ENCODE results near the gene SPDYE16.
"Not testable (repeated sequence)": the region's sequence is repeated elsewhere in the genome, so short reads cannot be mapped to it uniquely, and the experiment has no call there.

The SPDYE16 gene

DNA sequence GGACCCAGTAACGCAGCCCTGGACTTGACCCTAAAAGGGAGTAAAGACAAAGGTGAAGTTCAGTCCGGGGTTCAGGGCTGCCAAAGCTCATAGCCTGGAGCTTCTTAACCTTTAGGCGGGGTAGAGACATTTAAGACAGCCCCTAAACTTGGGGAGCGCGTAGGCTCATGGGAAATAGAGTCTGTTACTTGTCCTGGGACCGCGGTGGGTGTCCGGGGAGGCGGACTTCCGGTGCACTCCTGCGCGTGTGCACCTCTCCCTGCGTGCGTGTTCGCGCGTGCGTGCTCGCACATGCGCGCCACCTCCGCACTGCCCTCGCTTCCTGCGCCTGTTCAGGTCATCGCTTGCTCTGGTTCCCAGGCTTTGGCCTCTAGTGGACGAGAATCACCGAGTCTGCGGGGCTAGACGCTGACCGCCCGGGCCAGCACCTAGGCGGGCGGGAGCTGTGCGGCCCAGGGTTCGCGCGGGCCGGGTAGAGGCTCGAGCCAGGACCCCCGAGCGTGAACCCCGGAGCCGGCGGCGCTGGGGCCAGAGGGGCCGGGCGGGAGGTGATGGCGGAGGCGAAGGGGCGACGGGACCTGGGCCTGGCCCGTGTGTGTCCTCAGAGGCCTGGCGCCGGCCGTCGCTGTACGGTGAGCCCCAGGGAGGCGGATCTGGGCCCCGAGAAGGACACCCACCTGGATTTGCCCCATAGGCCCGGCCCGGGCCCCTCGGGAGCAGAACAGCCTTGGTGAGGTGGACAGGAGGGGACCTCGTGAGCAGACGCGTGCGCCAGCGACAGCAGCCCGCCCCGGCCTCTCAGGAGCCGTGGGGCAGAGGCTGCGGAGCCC lies 6.1 kb upstream of the SPDYE16 start:
- peak; percentile 60 to 94 (median 69) for DNase-seq

DNA sequence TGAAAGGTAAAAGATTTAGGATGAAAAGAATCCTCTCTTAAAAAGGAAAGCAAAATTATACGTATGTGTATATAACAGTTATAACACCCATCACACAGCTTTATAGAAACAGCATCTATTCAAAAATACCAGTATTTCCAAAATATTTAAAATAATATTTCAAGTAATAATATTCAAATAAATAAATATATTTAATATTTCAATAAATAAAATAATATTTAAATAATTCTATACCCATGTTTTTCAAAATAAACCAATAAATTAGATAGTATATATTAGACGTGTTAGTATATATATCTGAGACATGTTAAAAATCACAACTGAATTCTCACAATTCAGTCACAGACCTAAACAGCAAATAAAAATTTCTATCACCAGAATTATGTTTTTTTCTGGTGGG lies 11.5 kb downstream of the SPDYE16 start:
- not testable (repeated sequence) for DNase-seq

DNA sequence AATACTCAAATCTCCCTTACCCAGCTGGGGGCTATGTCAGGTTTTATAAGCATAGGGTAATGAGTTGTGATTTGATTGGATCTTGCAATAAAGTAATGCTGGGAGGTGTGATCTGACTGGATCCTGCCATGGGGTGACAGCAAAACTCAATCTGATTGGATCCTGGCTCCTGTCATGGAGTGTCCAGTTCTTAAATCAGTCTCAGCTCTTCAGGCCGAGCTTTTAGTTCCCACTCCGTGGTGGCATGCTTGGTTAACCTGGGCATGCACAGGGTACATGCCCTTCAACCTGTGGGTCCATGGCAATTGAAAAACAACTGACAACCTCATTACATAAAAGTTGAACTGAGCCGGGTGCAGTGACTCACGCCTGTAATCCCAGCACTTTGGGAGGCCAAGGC lies 16.9 kb downstream of the SPDYE16 start:
- not testable (repeated sequence) for DNase-seq

DNA sequence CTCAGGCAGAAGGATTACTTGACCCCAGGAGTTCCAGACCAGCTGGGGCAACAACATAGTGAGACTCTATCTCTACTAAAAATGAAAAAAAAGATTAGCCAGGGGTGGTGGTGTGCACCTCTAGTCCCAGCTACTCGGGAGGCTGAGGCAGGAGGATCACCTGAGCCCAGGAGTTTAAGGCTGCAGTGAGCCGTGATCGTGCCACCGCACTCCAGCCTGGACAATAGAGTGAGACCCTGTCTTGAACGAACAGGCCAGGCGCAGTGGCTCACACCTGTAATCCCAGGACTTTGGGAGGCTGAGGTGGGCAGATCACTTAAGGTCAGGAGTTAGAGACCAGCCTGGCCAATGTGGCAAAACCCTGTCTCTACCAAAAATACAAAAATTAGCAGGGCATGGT lies 26.2 kb downstream of the SPDYE16 start:
- not testable (repeated sequence) for DNase-seq

DNA sequence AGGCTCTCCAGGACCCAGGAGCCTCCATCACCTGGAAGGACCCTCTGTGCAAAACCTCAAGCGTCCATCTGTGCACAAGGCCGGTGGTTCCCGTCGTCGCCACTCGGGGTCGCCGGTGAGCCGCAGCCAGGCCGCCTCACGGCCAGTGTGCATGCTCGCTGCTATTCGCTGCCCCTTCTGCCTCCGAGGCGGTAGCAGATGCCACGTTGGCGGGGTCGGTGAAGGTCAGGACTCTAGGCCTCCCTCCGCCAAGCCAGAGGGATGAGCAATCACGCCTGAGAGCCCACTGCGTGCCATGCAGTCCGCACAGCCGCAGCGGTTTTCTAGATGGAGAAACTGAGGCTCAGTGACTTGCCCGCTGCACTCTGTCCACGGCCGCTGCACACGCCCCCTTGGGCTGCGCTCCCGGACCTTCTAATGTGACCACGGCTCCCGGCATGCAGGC lies 27.1 kb downstream of the SPDYE16 start:
- peak in 2 of 5 donors; percentile 36 to 45 for DNase-seq

DNA sequence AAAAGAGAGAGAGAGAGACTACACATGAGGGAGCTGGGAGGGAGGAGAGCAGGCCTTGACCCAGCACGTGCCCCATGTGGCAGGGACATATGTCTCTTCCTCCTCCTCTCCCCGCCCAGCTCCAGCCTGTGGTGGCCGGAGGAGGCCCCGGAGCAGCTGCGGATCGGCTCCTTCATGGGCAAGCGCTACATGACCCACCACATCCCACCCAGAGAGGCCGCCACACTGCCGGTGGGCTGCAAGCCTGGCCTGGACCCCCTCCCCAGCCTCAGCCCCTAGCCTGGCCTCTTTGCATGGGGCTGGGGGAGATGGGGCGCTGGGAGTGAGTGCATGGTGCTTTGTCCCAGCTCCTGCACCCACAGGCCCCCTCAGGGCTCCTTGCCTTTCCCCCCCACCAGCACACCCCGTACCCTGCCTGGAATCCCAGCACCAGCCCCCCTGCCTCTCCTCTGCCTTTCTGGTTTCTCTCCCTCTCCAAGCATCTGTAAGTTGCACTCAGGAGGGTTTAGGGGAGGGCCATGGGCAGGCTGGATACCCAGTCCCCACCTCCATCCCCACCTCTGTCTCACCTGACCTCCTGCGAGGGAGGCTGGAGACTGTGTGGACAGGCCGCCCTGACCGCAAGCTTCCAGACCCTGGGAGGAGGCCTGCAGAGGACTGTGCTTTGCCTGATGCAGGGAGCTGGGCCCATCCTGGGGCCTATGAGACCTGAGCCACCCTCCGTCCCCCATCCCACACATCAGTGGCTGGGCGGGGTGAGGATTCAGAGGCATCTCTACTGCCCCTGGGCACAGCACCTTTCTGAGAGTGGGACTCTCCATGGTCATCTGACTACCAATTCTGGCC lies 27.9 kb downstream of the SPDYE16 start:
- no peak for DNase-seq

DNA sequence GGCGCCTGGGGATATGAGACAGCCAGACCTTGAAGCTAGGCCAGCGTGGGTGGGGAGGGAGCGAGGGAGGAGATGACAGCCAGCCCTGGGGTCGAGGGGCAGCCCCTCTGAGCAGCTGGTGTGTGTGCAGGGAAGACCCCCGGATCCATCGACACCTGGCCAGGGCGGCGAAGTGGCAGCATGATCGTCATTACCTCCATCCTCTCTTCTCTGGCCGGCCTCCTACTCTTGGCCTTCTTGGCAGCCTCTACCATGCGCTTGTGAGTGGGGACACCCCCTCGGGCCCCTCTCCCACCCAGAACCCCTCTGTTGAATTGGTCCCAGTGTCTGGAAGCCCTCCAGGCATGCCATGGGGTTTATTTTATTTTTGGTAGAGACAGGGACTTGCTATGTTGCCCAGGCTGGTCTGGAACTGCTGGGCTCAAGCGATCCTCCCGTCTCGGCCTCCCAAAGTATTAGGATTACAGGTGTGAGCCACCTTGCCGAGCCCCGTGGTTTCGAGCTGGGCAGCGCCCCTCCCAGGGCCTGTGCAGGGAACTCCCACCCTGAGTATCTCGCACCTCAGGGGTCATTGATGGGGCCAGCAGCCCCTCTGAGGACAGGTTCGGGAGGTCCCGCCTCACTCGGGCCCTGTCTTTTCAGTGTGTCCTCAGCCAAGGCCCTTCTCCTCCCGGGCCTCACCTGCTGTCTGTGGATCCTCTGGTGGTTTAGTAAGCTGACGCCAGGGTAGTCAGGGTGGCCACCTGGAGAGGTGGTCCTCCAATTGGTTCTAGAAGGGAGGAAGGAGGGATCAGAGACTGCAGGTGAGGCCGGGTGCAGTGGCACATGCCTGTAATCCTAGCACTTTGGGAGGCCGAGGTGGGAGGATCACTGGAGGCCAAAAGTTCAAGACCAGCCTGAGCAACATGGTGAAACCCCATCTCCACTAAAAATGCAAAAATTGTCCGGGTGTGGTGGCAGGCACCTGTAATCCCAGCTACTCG lies 29.0 kb downstream of the SPDYE16 start:
- DNase-seq, result no peak

DNA sequence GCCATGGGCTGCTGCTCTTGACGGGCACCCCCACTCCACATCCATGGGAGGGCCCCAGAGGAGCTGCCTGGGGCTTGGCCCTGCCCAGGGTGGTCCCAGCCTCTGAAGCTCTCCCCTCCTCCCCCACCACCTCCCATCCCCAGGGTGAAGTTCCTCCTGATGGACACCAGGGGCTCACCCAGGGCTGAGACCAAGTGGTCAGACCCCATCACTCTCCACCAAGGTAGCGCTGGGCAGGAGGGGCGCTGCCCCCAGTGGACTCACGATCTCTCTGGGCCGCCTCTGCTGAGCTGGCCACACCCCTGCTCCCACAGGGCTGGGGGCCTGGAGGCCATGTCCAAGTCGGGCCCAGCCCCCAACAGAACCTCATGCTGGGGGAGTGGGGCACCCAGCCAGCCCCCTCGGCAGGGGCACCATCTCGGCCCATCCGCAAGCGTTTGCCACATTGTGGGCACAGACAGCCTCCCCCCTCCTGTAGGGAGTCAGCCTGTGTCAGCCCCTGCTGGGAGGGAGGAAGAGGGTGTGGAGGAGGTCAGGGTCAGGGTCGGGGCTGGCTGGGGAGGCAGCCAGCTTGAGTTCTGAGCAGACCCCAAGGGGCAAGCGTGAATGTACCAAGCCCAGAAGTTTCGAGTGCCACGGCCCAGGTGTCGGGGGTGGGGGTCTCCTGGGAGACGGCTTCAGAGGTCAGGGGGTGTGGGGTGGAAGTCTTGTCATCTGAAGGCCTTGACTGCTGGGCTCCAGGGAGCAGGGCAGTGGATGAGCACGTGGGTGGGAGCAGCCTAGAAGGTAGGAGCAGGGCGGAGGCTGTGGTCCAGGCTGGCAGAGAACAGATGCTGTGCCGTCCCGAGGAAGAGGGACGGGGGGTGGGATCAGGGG lies 29.9 kb downstream of the SPDYE16 start:
- DNase-seq, result no peak

DNA sequence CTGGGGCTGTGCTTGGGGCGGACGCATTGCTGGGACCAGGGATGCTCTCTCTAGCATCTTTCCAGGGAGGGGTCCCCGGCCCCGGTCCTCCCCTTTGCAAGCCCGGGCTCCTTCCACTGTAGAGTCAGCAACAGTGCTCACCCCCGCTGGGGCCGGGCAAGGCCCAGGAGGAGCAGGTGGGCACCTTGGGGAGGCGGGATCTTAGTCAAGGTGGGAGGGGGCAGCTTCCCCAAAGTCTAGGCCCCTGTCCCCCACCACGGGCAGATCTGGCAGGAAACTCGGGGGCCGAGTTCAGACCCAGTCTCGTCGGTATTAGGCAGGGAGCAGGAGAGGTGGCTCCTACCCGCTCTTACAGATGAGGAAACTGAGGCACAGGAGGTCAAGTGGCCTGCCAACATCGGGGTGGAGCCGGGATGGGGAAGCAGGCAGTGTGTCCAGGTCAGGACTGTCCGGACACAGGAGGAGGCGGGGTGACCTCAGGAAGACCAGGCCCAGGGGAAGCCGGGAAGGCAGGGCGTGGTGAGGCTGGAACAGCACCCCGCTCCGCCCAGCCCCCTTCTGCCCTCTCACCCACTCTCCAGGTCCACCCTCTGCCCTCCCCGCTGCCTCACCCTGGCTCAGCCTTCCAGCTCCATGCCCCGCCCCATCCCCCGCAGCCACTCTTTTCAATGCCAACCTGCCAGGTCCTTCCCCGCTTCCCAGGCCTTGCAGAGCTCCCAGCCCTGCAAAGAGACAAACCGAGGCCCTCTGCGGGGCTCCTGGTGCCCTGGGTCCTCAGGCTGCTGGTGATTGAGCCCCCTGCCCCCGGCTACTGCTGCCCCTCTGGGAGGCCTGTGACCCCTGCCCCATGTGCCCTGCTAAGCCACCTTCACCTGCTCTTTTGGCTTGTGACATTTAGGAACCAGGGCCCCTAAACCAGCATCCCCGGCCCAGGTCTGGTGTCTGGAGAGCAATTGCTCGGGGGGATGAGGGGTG lies 30.9 kb downstream of the SPDYE16 start:
- not testable (repeated sequence) for DNase-seq

DNA sequence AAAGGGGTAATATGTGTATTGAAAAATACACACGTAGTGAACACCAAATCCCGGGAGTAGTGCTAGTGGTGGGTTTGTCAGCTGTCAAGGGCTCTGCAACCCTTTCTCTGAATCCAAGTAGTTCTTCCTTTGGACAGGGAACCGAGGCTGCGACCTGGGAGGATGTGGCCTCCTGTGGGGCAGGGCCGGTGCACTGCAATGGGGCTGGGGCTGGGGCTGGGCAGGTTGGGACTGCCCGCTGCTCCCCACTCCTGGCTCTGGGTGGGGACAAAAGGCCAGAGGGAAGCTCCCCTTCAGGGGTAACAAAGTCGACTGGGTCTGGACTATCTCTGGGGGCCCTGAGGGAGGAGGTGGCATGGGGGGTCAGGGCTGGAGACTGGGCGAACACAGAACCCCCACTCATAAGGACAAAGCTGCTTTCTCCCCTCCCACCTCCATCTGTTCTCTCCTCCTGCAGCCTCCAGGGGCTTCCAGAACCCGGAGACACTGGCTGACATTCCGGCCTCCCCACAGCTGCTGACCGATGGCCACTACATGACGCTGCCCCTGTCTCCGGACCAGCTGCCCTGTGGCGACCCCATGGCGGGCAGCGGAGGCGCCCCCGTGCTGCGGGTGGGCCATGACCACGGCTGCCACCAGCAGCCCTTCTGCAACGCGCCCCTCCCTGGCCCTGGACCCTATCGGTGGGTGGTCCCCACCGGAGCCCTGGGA lies 31.7 kb downstream of the SPDYE16 start:
- not testable (repeated sequence) for DNase-seq

DNA sequence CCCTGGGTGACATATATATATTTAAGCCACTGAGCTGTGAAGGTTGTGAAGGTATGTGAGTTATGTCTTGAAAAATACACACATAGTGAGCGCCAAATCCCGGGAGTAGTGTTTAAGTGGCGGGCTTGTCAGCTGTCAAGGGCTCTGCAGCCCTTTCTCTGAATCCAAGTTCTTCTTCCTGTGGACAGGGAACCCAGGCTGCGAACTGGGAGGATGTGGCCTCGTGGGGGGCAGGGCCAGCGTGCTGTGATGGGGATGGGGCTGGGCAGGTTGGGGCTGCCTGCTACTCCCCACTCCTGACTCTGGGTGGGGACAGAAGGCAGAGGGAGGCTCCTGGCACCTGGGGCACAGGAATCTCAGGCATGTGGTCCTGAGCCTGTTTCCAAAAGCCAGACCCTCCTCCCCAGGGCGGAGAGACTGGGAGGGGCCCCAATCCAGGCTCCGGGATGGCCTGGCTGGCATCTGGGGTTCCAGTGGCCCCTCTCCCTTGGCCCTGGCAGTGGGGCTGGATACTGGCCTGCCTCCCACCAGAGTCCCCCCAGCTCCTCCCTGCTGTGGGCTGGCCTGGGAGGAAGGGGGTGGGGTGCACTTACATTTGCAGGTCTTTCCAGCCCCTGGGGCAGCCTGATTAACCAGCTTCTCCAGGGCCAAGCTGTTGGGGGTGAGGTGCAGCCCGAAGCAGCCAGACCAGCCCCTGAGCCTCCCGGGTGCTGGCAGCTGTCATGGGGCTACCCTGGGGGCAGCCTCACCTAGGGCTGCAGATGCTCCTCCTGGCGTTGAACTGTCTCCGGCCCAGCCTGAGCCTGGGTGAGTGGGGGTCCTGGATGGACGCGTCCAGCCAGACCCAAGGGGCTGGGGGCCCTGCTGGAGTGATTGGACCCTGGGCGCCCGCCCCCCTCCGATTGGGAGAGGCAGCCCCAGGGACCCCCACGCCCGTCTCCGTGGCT lies 32.9 kb downstream of the SPDYE16 start, which contains the start of gene UPK3B:
Gene UPK3B (plus strand): TSS at position 622 of the 947 bp plus-strand sequence. CDS start 101 bp downstream, at position 723.
- no peak for DNase-seq

DNA sequence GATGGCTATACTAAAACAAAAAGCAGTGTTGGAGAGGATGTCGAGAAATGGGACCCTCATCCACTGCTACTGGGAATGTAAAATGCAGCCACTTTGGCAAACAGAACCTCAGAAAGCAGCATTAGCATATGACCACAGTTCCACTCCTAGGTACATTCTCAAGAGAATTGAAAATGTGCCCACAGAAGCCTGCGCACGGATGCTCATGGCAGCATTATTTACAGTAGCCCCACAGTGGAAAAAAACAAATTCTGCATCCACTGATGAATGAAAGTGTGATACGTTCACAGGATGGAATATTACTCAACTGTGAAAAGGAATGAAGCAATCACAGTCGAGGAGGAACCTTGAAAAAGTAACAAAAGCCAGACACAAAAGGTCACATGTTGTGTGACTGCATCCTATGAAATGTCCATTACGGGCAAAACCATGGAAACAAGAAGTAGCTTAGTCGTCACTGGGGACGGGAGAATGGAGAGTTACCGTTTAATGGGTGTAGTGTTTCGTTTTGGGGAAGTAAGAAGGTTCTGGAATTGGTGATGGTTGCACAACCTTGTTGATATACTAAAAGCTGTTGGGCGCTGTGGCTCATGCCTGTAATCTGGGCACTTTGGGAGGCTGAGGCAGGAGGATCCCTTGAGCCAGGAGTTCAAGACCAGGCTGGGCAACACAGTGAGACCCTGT lies 35.2 kb downstream of the SPDYE16 start:
- DNase-seq, result no peak

DNA sequence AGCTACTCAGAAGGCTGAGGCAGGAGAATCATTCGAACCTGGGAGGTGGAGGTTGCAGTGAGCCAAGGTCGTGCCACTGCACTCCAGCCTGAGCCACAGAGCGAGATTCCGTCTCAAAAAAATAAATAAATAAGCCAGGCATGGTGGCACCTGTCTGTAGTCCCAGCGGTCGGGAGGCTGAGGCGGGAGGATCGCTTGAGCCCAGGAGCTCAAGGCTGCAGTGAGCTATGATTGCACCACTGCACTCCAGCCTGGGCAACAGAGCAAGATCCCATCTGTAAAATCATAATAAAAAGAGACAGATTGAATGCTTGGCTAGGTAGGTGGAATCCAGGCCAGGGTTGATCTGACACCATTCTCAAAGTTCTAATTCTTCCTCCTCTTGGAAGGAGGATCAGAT lies 36.5 kb downstream of the SPDYE16 start:
- DNase-seq, result not testable (repeated sequence)

DNA sequence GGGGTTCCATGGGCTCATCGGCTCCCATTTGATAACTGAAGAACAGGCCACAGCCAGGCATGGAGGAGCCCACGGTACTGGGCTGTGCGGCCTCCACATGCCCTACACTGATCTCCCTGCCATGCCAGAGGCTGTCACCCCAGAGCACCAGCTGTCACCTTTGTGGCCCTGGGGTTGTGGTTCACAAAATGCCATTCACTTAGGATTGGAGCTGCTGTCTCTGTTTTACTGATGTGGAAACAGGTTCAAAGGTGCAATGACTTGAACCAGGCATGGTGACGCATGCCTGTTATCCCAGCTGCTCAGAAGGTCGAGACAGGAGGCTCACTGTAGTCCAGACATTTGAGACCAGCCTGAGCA lies 37.0 kb downstream of the SPDYE16 start:
- no peak for DNase-seq

DNA sequence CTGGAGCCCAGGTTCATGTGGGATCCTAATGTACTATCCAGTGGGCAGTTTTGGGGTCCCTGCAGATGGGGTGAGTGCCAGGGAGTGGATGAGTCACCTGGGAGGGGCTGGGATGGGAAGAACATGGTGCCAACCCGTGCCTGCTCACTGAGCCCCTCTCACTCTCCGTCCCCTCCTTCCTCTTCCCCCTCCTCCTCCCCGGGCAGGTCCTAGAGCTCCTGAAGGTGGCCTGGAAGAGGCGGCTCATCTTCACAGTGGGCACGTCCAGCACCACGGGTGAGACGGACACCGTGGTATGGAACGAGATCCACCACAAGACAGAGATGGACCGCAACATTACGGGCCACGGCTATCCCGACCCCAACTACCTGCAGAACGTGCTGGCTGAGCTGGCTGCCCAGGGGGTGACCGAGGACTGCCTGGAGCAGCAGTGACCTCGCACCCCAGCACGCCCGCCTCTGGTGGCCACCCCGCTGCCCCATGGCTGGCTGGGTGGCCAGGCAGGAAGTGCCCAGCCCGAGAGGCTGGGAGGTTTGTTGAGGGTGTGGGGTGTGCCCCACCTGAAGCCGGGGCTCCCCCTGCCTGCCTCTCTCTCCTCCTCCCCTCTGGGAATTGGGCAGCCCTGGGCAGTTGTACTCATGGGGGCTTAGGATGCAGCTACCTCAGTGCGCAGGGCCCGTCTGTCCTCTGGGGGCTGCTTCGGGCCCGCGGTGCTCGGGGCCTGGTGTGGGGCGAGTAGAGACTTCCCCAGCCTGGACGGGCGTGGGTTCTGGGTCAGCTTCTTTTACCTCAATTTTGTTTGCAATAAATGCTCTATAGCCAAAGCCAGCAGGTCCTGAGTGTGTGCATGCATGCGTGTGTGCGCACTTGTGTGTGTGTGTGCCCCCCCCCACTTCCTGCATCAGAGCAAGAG lies 37.7 kb downstream of the SPDYE16 start:
- DNase-seq, result no peak
